Endodermal cell (in vitro differentiated cells): ENCODE results near the gene IDH3G. TPM values are rescaled to one million over a fixed set of nuclear protein-coding genes. Genes with fewer than 3 reads are reported as not detected.

ENCODE experiments used
- DNase-seq: peaks from one replicate; pipeline ENCODE4 v3.0.0-alpha.2; 2017
- H3K27ac ChIP-seq: 2 replicates; pipeline ENCODE4 v1.5.1; 2013; ENCODE audit warnings: mild to moderate bottlenecking, low read depth, low read length, moderate library complexity
- H3K27me3 ChIP-seq: 2 replicates; pipeline ENCODE4 v1.6.1; 2013; ENCODE audit warnings: mild to moderate bottlenecking, low read length, moderate library complexity; ENCODE audit not compliant: insufficient read depth, control insufficient read depth, poor library complexity, severe bottlenecking
- H3K36me3 ChIP-seq: 2 replicates; pipeline ENCODE4 v1.7.0; 2013; ENCODE audit warnings: mild to moderate bottlenecking, low read length, moderate library complexity; ENCODE audit not compliant: control insufficient read depth, insufficient read depth
- H3K4me1 ChIP-seq: one replicate; pipeline ENCODE4 v1.7.0; 2013; ENCODE audit warnings: low read length; ENCODE audit not compliant: control insufficient read depth, insufficient read depth
- H3K4me3 ChIP-seq: 2 replicates; pipeline ENCODE4 v1.5.1; 2013; ENCODE audit warnings: mild to moderate bottlenecking, low read length, moderate library complexity
- H3K9ac ChIP-seq: 2 replicates; pipeline ENCODE4 v1.6.1; 2013; ENCODE audit warnings: mild to moderate bottlenecking, low read length, moderate library complexity; ENCODE audit not compliant: poor library complexity, severe bottlenecking; ENCODE audit errors: extremely low read depth
- H3K9me3 ChIP-seq: 2 replicates; pipeline ENCODE4 v1.6.1; 2013; ENCODE audit warnings: mild to moderate bottlenecking, low read length, moderate library complexity; ENCODE audit not compliant: control insufficient read depth
- H3K27ac Mint-ChIP-seq: 2 replicates; pipeline ENCODE4 v1.8.0; 2020; ENCODE audit warnings: mixed read lengths
- H3K27me3 Mint-ChIP-seq: 2 replicates; pipeline ENCODE4 v1.8.0; 2021; ENCODE audit warnings: mild to moderate bottlenecking, mixed read lengths; ENCODE audit not compliant: insufficient read depth
- H3K36me3 Mint-ChIP-seq: 2 replicates; pipeline ENCODE4 v1.8.0; 2020; ENCODE audit warnings: low read depth, mixed read lengths
- H3K4me1 Mint-ChIP-seq: 2 replicates; pipeline ENCODE4 v1.8.0; 2020; ENCODE audit warnings: mixed read lengths
- H3K4me3 Mint-ChIP-seq: 2 replicates; pipeline ENCODE4 v1.8.0; 2020; ENCODE audit warnings: mild to moderate bottlenecking, moderate library complexity, mixed read lengths
- H3K9me3 Mint-ChIP-seq: 2 replicates; pipeline ENCODE4 v1.8.0; 2020; ENCODE audit warnings: mild to moderate bottlenecking, mixed read lengths
- WGBS, 2 experiments: methylation state at CpG; one replicate each; pipeline versions ENCODE4 v1.1.5 to v1.1.7; 2013; ENCODE audit warnings: missing lambda C conversion rate in 2 of 2, mixed read lengths in 1 of 2; ENCODE audit not compliant: insufficient coverage in 1 of 2, insufficient read length in 1 of 2; 5-methylcytosine and 5-hydroxymethylcytosine counted together
- total RNA-seq, 2 donors: library from RNA; stranded (reverse); fragmentation: NEBNext Ultra II Directional in 1 of 2; extraction: Animal tissue kit (Norgen Biotek cat#: 25700) in 1 of 2; gene quantifications; 2 replicates in 1 of 2; 3 replicates in 1 of 2; pipeline ENCODE4 v1.2.1, GENCODE V29; 2021
- TF ChIP-seq, protein P1 (sequence below): fragments of 200-600 bp; sonication (generic); conservative IDR thresholded peaks from 2 replicates; pipeline ENCODE4 v1.5.0; 2021; ENCODE audit warnings: antibody characterized with exemption, mild to moderate bottlenecking

The IDH3G gene
- total RNA-seq, 2 donors from 2014 or later: 39.5 to 45.0 TPM

DNA sequence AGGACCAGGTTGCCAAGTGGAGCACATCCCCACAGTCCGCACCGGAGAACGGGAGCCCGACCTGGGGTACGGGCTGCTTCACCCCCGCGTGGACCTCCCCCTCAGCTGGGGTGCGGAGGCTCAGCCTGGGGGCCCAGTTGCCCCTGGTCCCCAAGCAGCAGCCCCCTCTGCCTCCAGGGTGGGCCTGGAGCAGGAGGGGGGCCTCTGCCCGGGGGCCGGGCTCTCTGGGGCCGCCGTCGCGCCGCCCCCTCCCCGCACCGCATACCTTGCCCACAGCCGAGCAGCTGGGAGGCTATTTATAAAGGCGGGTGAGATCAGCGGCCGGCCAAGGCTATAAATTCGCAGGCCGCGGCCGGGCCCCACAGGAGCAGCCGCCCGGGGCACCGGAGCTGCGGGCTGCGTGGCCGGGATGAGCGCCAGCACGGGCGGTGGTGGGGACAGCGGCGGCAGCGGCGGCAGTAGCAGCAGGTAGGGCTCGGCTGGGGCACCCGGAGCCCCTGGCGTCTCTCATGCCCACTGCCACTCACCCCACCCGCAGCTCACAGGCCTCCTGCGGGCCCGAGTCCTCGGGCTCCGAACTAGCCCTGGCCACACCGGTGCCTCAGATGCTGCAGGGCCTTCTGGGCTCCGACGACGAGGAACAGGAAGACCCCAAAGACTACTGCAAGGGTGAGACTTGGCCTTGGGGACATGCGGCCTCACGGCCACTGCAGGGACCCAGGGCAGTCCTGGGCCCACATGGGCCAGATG lies 13.3 kb downstream of the IDH3G start, which contains the start of gene SRPK3:
TSS of gene SRPK3 (plus strand) at position 364 of the 750 bp plus-strand sequence. CDS start at position 410, 46 bp downstream.
- no peaks in the 10 kb centered on the region for H3K36me3 ChIP-seq
- Mint-ChIP-seq H3K27me3 (no peaks in the 10 kb centered on the region), H3K4me1 (no peaks in the 10 kb centered on the region), H3K27ac (peak within 1 kb of the TSS; percentile 10), H3K9me3 (peaks cover 46% of the 10 kb centered on the region), H3K4me3 (no peak within 1 kb of the TSS), H3K36me3 (no peaks in the 10 kb centered on the region)
- TF ChIP-seq, protein P1, sequence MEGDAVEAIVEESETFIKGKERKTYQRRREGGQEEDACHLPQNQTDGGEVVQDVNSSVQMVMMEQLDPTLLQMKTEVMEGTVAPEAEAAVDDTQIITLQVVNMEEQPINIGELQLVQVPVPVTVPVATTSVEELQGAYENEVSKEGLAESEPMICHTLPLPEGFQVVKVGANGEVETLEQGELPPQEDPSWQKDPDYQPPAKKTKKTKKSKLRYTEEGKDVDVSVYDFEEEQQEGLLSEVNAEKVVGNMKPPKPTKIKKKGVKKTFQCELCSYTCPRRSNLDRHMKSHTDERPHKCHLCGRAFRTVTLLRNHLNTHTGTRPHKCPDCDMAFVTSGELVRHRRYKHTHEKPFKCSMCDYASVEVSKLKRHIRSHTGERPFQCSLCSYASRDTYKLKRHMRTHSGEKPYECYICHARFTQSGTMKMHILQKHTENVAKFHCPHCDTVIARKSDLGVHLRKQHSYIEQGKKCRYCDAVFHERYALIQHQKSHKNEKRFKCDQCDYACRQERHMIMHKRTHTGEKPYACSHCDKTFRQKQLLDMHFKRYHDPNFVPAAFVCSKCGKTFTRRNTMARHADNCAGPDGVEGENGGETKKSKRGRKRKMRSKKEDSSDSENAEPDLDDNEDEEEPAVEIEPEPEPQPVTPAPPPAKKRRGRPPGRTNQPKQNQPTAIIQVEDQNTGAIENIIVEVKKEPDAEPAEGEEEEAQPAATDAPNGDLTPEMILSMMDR: no peak
- no peak within 1 kb of the TSS for H3K9ac ChIP-seq
- no peaks in the 10 kb centered on the region for H3K4me1 ChIP-seq
- H3K27ac ChIP-seq: no peak within 1 kb of the TSS
- 91 to 100% methylated on average over 2 to 40 of the region's 52 CpGs for WGBS, 2 experiments
- DNase-seq: no peak
- H3K4me3 ChIP-seq: no peak within 1 kb of the TSS
- no peaks in the 10 kb centered on the region for H3K9me3 ChIP-seq
- no peaks in the 10 kb centered on the region for H3K27me3 ChIP-seq

DNA sequence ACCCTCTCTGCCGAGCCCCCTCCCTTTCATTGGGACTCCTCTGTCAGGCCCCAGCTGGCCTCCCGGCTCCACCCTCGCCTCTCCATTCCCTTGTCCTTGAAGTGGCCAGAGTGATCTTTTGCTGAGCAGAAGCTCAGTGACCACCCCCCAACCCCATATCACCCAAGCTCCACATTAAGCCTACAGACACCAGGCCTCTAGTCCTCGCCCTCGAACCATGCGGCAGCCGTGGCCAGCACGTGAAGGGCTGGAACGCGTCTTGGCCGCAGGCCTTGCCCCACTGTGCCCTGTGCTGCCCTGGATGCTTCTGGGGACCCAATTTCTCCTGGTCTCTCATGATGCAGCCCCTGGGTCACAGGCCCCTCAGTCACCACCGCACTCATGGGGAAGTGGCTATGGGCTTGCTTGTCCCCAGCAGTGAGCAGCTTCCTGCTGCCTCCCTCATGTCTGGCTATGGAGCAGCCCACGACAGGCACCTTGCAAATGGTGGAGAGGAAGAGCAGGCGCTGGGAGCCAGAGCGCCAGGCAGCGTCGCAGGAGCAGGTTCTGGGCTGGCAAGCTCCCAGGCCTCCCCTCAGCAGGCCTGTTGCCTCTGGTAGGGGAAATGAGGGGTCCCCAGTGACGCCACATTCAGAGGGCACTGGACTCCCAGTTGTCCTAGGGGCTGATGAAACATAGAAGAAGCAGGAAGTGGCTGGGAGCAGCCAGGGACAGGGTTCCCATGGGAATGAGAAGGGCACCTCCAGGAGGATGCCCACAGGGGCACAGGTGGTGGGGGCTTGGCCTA lies 14.1 kb downstream of the IDH3G start:
- Histone ChIP-seq H3K4me1 (no peaks in the 10 kb centered on the region), H3K36me3 (no peaks in the 10 kb centered on the region), H3K9ac (no peak overlapping the region), H3K27ac (no peak overlapping the region), H3K27me3 (no peaks in the 10 kb centered on the region), H3K9me3 (no peaks in the 10 kb centered on the region), H3K4me3 (no peak overlapping the region)
- TF ChIP-seq, protein P1: no peak
- H3K27me3 Mint-ChIP-seq: no peaks in the 10 kb centered on the region
- H3K4me1 Mint-ChIP-seq: no peaks in the 10 kb centered on the region
- H3K4me3 Mint-ChIP-seq: no peak overlapping the region
- peak overlapping the region; percentile 10 for H3K27ac Mint-ChIP-seq
- peaks cover 50% of the 10 kb centered on the region for H3K9me3 Mint-ChIP-seq
- WGBS, 2 experiments: 85 to 92% methylated on average over 4 to 18 of the region's 18 CpGs
- H3K36me3 Mint-ChIP-seq: no peaks in the 10 kb centered on the region
- no peak for DNase-seq

DNA sequence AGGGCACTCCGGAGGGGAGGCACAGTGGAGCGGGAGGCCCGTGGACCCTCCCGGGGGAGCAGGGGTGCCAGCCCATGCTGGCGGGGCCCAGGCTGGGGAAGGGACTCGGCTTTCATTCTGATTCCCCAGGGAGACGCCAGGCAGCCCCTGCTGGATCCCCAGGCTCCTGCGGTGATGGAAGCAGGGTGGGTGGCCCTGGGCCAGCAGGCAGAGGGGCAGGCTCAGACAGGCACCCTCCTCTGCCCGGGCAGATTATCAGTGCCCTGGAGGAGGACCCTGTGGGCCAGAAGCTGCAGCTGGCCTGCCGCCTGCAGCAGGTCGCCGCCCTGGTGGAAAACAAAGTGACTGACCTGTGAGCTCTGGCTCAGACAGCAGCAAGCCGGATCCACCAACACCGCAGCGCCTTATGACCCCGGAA lies 15.5 kb downstream of the IDH3G start:
- 95% methylated on average over 16 of the region's 16 CpGs; no CpG with 5 or more reads in 1 of the 2 experiments for WGBS, 2 experiments
- H3K4me1 ChIP-seq: no peaks in the 10 kb centered on the region
- no peaks in the 10 kb centered on the region for H3K27me3 ChIP-seq
- DNase-seq: no peak
- H3K9me3 ChIP-seq: no peaks in the 10 kb centered on the region
- Mint-ChIP-seq H3K9me3 (peaks cover 44% of the 10 kb centered on the region), H3K27me3 (no peaks in the 10 kb centered on the region), H3K27ac (no peak overlapping the region), H3K4me1 (no peaks in the 10 kb centered on the region), H3K36me3 (no peaks in the 10 kb centered on the region), H3K4me3 (no peak overlapping the region)
- TF ChIP-seq, protein P1: peak; percentile 46
- no peak overlapping the region for H3K4me3 ChIP-seq
- H3K9ac ChIP-seq: no peak overlapping the region
- H3K36me3 ChIP-seq: no peaks in the 10 kb centered on the region
- no peak overlapping the region for H3K27ac ChIP-seq
